Caco-2 (cell line): Measurements from ENCODE around the gene FMNL3. TPM values are rescaled to one million over a fixed set of nuclear protein-coding genes. Genes with fewer than 3 reads are reported as not detected.
A peak's percentile ranks its signal among the peaks of the same experiment; 100 is the strongest.

Source experiments
- BruUV-seq: library from RNA; stranded (reverse); fragments of 400-500 nt; replicated peaks from 2 replicates; lab custom pipeline; 2021; lab: Mats Ljungman, UMichigan
- CTCF ChIA-PET: fragments of 300-600 bp; sonication (Branson Sonifier 250); formaldehyde crosslinking; loops from one replicate; lab custom pipeline; 2022; ENCODE audit warnings: antibody characterized with exemption; lab: Charles Lee
- POLR2A ChIA-PET: fragments of 300-600 bp; sonication (Branson Sonifier 250); formaldehyde crosslinking; loops from one replicate; lab custom pipeline; 2022; ENCODE audit warnings: antibody characterized with exemption; lab: Charles Lee
- DNase-seq, 2 experiments: peaks; one replicate each; pipeline versions ENCODE4 v3.0.0 to v3.0.0-alpha.2; 2020 to 2022
- H3K27me3 ChIP-seq: replicated peaks from 2 replicates; pipeline ENCODE4 v1.6.0; 2011; ENCODE audit warnings: low read length; ENCODE audit not compliant: control insufficient read depth, insufficient read depth
- H3K36me3 ChIP-seq: 2 replicates; pipeline ENCODE4 v1.5.1; 2011; ENCODE audit warnings: low read length; ENCODE audit not compliant: control insufficient read depth, insufficient read depth
- H3K4me1 ChIP-seq: fragments of 250-450 bp; sonication (Bioruptor Pico); 2 replicates; pipeline ENCODE4 v1.5.1; 2020; ENCODE audit warnings: mild to moderate bottlenecking
- H3K4me3 ChIP-seq: 2 replicates; pipeline ENCODE4 v1.5.1; 2011; ENCODE audit warnings: low read depth, mild to moderate bottlenecking, control low read depth, low read length
- H3K9me3 ChIP-seq: fragments of 250-450 bp; sonication (Bioruptor Pico); 2 replicates; pipeline ENCODE4 v1.5.1; 2020; ENCODE audit warnings: mild to moderate bottlenecking, moderate library complexity
- H3K27ac Mint-ChIP-seq: one replicate; pipeline ENCODE4 v1.8.0; 2022; ENCODE audit warnings: mixed read lengths; ENCODE audit not compliant: unreplicated experiment
- H3K27me3 Mint-ChIP-seq: one replicate; pipeline ENCODE4 v1.8.0; 2022; ENCODE audit warnings: mixed read lengths; ENCODE audit not compliant: insufficient read depth, unreplicated experiment
- H3K36me3 Mint-ChIP-seq: one replicate; pipeline ENCODE4 v1.8.0; 2022; ENCODE audit warnings: mild to moderate bottlenecking, mixed read lengths; ENCODE audit not compliant: insufficient read depth, unreplicated experiment
- H3K4me1 Mint-ChIP-seq: one replicate; pipeline ENCODE4 v1.8.0; 2022; ENCODE audit warnings: low read depth, mixed read lengths; ENCODE audit not compliant: unreplicated experiment
- H3K4me3 Mint-ChIP-seq: one replicate; pipeline ENCODE4 v1.8.0; 2022; ENCODE audit warnings: mild to moderate bottlenecking, moderate library complexity, mixed read lengths; ENCODE audit not compliant: unreplicated experiment
- H3K9me3 Mint-ChIP-seq: one replicate; pipeline ENCODE4 v1.8.0; 2022; ENCODE audit warnings: mixed read lengths; ENCODE audit not compliant: unreplicated experiment
- CTCF ChIP-seq, 2 experiments: fragments of 200-600 bp in 1 of 2; IDR thresholded peaks; 1 replicate in 1 of 2; 2 replicates in 1 of 2; pipeline versions ENCODE4 v1.5.1 to v1.8.0; 2011 to 2022; ENCODE audit warnings: antibody characterized with exemption in 1 of 2, control low read depth in 1 of 2, inconsistent platforms in 1 of 2, low read depth in 1 of 2, low read length in 1 of 2, mild to moderate bottlenecking in 1 of 2, moderate library complexity in 1 of 2; ENCODE audit not compliant: insufficient read depth in 1 of 2, severe bottlenecking in 1 of 2, unreplicated experiment in 1 of 2
- intact Hi-C: fragments of 100-400 bp; cut with micrococcal nuclease; formaldehyde crosslinking; loops from one replicate; pipeline ENCODE4 v1.10.0; 2022; ENCODE audit not compliant: unreplicated experiment
- total RNA-seq: library from RNA; stranded (reverse); gene quantifications from 2 replicates; pipeline ENCODE4 v1.2.3, GENCODE V29; 2022

Gene FMNL3
- total RNA-seq, 1 experiment from 2014 or later: 10.7 TPM

GRCh38 chr12:49603721-49604120 is 103.5 kb downstream of the FMNL3 start:
- no peak for TF ChIP-seq CTCF (IDR thresholded peaks at IDR 0.05; ENCODE audit: insufficient read depth in 1 of 2, low read depth in 1 of 2, low read length in 1 of 2, severe bottlenecking in 1 of 2, unreplicated experiment in 1 of 2)
- Histone ChIP-seq H3K27me3 (no peaks in the 10 kb centered on the region), H3K9me3 (no peaks in the 10 kb centered on the region), H3K4me3 (no peak overlapping the region), H3K36me3 (no peaks in the 10 kb centered on the region; the same call in 1 of the 2 replicates), H3K4me1 (no peaks in the 10 kb centered on the region)
- no TSS peak for BruUV-seq
- Mint-ChIP-seq H3K27ac (no peak overlapping the region), H3K4me1 (no peaks in the 10 kb centered on the region), H3K36me3 (peaks cover 24% of the 10 kb centered on the region), H3K4me3 (no peak overlapping the region), H3K9me3 (no peaks in the 10 kb centered on the region), H3K27me3 (no peaks in the 10 kb centered on the region)
- DNase-seq: no peak
- POLR2A ChIA-PET: no interaction called here
- CTCF ChIA-PET: interaction anchor here (1.2 to 1.8 kb wide), 2 partner anchors 19 to 23 kb away, joined by 4 to 6 read pairs; partner anchors contain the start of gene PRPF40B
- intact Hi-C loops: no loop called here

GRCh38 chr12:49599961-49600360 is 107.2 kb downstream of the FMNL3 start:
- CTCF ChIA-PET: interaction anchor here (0.6 kb wide), 1 partner anchor 12 kb away, joined by 3 read pairs; no protein-coding TSS in a partner anchor
- Mint-ChIP-seq H3K4me3 (no peak overlapping the region), H3K4me1 (no peaks in the 10 kb centered on the region), H3K9me3 (no peaks in the 10 kb centered on the region), H3K27me3 (no peaks in the 10 kb centered on the region), H3K36me3 (peaks cover 18% of the 10 kb centered on the region), H3K27ac (no peak overlapping the region)
- H3K9me3 ChIP-seq: no peaks in the 10 kb centered on the region
- H3K4me3 ChIP-seq: no peak overlapping the region
- no peaks in the 10 kb centered on the region for H3K27me3 ChIP-seq
- intact Hi-C loops: no loop called here
- POLR2A ChIA-PET: interaction anchor here (0.9 kb wide), 1 partner anchor 334 kb away, joined by 3 read pairs; no protein-coding TSS in a partner anchor
- no peaks in the 10 kb centered on the region; the same call in 1 of the 2 replicates for H3K36me3 ChIP-seq
- H3K4me1 ChIP-seq: no peaks in the 10 kb centered on the region
- TF ChIP-seq CTCF (IDR thresholded peaks at IDR 0.05; ENCODE audit: insufficient read depth in 1 of 2, low read depth in 1 of 2, low read length in 1 of 2, severe bottlenecking in 1 of 2, unreplicated experiment in 1 of 2): no peak
- BruUV-seq: no TSS peak
- DNase-seq: no peak

- H3K9me3 Mint-ChIP-seq: no peaks in the 10 kb centered on the region
- TF ChIP-seq CTCF (IDR thresholded peaks at IDR 0.05; ENCODE audit: insufficient read depth in 1 of 2, low read depth in 1 of 2, low read length in 1 of 2, severe bottlenecking in 1 of 2, unreplicated experiment in 1 of 2): no peak
- intact Hi-C loops: no loop called here
- H3K4me3 ChIP-seq: no peak overlapping the region
- no peak overlapping the region for H3K4me3 Mint-ChIP-seq
- peaks cover 18% of the 10 kb centered on the region for H3K36me3 Mint-ChIP-seq
- no peaks in the 10 kb centered on the region for H3K4me1 Mint-ChIP-seq
- BruUV-seq: no TSS peak
- ChIA-PET POLR2A (no interaction called here), CTCF (interaction anchor here (2.6 kb wide), 1 partner anchor 18 kb away, joined by 5 read pairs; no protein-coding TSS in a partner anchor)
- H3K27me3 Mint-ChIP-seq: no peaks in the 10 kb centered on the region
- H3K36me3 ChIP-seq: no peaks in the 10 kb centered on the region; the same call in 1 of the 2 replicates
- peak overlapping the region; percentile 3 for H3K27ac Mint-ChIP-seq
- no peaks in the 10 kb centered on the region for H3K9me3 ChIP-seq
- H3K27me3 ChIP-seq: no peaks in the 10 kb centered on the region
- DNase-seq: no peak
- H3K4me1 ChIP-seq: no peaks in the 10 kb centered on the region
These were observed 108.7 kb downstream of the FMNL3 start for GRCh38 chr12:49598527-49598926.
